ENCODE measurements around the gene ZNF329. TPM values are rescaled to one million over a fixed set of nuclear protein-coding genes. Genes with fewer than 3 reads are reported as not detected.
"Not testable (repeated sequence)": the region's sequence is repeated elsewhere in the genome, so short reads cannot be mapped to it uniquely, and the experiment has no call there.

The ZNF329 gene
- total RNA-seq, 1 donor from 2014 or later = 9.2 TPM

DNA sequence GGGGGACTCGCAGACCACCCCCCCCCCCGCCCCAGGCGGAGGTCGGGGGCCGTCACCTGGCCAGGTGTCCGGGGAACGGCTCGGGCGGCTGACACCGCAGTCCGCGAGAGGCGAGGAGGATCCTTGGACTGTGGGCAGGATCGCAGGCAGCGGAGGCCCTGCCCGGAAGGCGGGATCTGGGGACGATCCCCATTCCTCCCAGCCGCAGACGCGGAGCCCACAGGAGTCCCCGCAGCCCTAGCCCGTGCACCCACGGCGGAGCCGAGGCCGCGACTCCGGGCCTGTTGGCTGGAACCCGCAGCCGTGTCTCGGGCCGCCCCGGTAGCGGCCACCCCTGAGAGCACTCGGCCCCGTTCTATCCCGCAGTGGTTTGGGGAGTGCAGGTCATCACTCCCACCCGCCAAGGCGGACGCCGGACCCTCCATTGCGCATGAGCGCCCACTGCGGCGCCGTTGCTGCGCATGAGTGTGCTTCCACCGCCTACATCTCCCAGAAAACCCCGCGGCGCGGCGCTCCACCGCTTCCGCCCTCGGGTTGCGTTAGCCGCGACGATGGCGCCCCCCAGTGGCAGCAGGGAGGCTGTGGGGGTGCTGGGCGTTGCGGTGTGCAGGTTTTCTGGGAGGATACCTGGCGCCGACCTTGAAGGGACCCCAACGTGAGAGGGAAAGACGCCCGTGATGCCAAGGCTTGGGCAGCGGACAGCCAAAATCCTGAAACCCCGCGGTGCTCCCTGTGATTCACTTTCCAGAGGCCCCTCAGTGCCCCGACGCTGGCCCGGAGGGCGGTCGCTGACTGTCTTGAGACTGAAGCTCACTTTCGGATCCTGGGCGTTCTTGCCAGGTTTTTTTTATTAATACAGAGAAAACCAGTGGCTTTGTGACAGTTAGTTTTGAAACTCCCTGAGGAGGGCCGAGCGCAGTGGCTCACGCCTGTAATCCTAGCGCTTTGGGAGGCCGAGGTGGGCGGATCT lies 4.4 kb upstream of the ZNF329 start:
- H3K36me3 Mint-ChIP-seq (ENCODE audit: low read depth) = peaks cover 10% of the 10 kb centered on the region
- peak overlapping the region; percentile 84 for H3K4me3 Mint-ChIP-seq (ENCODE audit: unreplicated experiment)
- H3K27me3 Mint-ChIP-seq (ENCODE audit: low read depth) = no peaks in the 10 kb centered on the region
- TF ChIP-seq, protein P1, sequence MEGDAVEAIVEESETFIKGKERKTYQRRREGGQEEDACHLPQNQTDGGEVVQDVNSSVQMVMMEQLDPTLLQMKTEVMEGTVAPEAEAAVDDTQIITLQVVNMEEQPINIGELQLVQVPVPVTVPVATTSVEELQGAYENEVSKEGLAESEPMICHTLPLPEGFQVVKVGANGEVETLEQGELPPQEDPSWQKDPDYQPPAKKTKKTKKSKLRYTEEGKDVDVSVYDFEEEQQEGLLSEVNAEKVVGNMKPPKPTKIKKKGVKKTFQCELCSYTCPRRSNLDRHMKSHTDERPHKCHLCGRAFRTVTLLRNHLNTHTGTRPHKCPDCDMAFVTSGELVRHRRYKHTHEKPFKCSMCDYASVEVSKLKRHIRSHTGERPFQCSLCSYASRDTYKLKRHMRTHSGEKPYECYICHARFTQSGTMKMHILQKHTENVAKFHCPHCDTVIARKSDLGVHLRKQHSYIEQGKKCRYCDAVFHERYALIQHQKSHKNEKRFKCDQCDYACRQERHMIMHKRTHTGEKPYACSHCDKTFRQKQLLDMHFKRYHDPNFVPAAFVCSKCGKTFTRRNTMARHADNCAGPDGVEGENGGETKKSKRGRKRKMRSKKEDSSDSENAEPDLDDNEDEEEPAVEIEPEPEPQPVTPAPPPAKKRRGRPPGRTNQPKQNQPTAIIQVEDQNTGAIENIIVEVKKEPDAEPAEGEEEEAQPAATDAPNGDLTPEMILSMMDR (IDR thresholded peaks at IDR 0.05) = peak; percentile 99
- peak overlapping the region; percentile 91 for H3K27ac Mint-ChIP-seq (ENCODE audit: unreplicated experiment)
- peak; percentile 98 for DNase-seq (ENCODE audit: low spot score)
- peaks cover 5% of the 10 kb centered on the region for H3K9me3 Mint-ChIP-seq (ENCODE audit: low read depth)
- H3K4me1 Mint-ChIP-seq (ENCODE audit: low read depth) = peaks cover 18% of the 10 kb centered on the region

DNA sequence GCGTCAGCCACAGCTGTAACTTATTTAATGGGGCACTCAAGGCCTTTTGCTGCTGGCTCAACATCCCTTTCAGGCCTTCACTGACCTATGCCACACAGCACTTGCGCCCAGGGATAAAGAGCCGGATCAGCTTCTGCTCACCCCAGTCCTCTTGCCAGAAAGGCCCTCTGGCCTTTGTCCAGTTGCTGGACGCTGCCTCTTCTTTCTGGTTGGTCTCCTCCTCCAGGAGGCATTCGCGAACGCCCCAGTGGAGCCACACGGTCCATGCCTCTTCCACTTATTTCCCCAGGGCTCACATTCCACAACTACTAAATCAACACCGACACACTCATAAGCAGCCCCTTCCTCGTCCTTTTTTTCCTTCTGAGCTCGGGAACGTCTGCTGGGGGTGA lies 3.7 kb upstream of the ZNF329 start:
- Mint-ChIP-seq H3K9me3 (ENCODE audit: low read depth) (peaks cover 11% of the 10 kb centered on the region), H3K27me3 (ENCODE audit: low read depth) (no peaks in the 10 kb centered on the region), H3K27ac (ENCODE audit: unreplicated experiment) (peak overlapping the region; percentile 91), H3K36me3 (ENCODE audit: low read depth) (peaks cover 15% of the 10 kb centered on the region), H3K4me1 (ENCODE audit: low read depth) (peaks cover 25% of the 10 kb centered on the region), H3K4me3 (ENCODE audit: unreplicated experiment) (peak overlapping the region; percentile 84)
- TF ChIP-seq, protein P1 (IDR thresholded peaks at IDR 0.05) = no peak
- DNase-seq (ENCODE audit: low spot score) = no peak

DNA sequence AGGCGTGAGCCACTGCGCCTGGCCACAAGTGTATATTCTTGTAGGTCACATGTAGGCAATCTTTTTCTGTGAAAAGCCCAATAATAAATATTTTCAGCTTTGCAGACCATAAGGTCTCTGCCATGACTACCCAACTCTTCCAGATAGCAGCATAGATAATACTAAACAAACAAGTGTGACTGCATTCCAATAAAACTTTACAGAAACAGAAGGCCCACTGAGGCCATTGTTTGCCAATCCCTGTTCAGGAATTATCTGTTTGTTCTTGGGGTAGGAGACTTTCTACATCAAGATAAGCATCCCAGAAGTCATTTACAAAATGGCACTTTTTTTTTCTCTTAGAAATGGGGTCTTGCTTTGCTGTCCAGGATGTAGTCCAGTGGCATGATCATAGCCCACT lies 2.8 kb upstream of the ZNF329 start:
- Mint-ChIP-seq H3K9me3 (ENCODE audit: low read depth) (peaks cover 15% of the 10 kb centered on the region), H3K4me3 (ENCODE audit: unreplicated experiment) (no peak overlapping the region), H3K27ac (ENCODE audit: unreplicated experiment) (no peak overlapping the region)

DNA sequence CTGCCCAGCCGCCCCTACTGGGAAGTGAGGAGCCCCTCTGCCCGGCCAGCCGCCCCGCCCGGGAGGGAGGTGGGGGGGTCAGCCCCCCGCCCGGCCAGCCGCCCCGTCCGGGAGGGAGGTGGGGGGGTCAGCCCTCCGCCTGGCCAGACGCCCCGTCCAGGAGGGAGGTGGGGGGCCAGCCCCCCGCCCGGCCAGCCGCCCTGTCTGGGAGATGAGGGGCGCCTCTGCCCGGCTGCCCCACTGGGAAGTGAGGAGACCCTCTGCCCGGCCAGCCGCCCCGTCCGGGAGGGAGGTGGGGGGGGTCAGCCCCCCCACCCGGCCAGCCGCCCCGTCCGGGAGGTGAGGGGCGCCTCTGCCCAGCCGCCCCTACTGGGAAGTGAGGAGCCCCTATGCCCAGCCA lies 3.1 kb downstream of the ZNF329 start:
- not testable (repeated sequence) for DNase-seq (ENCODE audit: low spot score); H3K27me3 Mint-ChIP-seq (ENCODE audit: low read depth); H3K4me3 Mint-ChIP-seq (ENCODE audit: unreplicated experiment); H3K27ac Mint-ChIP-seq (ENCODE audit: unreplicated experiment)
- peaks cover 30% of the 10 kb centered on the region for H3K36me3 Mint-ChIP-seq (ENCODE audit: low read depth)
- H3K4me1 Mint-ChIP-seq (ENCODE audit: low read depth) = peaks cover 14% of the 10 kb centered on the region
- peaks cover 28% of the 10 kb centered on the region for H3K9me3 Mint-ChIP-seq (ENCODE audit: low read depth)

More for the DNA sequence above, 2.8 kb upstream of the ZNF329 start:
- Mint-ChIP-seq H3K4me1 (ENCODE audit: low read depth) (peaks cover 26% of the 10 kb centered on the region), H3K36me3 (ENCODE audit: low read depth) (peaks cover 16% of the 10 kb centered on the region), H3K27me3 (ENCODE audit: low read depth) (no peaks in the 10 kb centered on the region)
- DNase-seq (ENCODE audit: low spot score) = no peak
- TF ChIP-seq, protein P1 (IDR thresholded peaks at IDR 0.05) = no peak

DNA sequence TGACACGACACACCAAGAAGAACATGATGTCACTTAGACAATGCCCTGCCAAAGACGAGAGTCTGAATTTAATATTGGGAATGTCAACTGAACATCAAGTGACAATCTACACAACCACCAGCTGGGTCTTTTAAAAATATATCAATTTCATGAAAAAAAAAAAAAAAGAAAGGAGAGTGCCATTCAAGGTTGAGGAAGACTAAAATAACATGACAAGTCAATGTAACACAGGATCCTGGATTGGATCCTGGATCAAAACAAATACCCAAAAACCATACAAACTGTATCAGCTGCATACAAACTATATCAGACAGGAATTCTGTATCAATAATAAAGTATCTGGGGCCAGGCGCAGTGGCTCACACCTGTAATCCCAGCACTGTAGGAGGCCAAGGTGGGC lies 4.7 kb downstream of the ZNF329 start:
- peaks cover 34% of the 10 kb centered on the region for H3K36me3 Mint-ChIP-seq (ENCODE audit: low read depth)
- peaks cover 30% of the 10 kb centered on the region for H3K9me3 Mint-ChIP-seq (ENCODE audit: low read depth)
- H3K27ac Mint-ChIP-seq (ENCODE audit: unreplicated experiment) = no peak overlapping the region
- TF ChIP-seq, protein P1 (IDR thresholded peaks at IDR 0.05) = no peak
- no peaks in the 10 kb centered on the region for H3K27me3 Mint-ChIP-seq (ENCODE audit: low read depth)
- DNase-seq (ENCODE audit: low spot score) = no peak
- peaks cover 11% of the 10 kb centered on the region for H3K4me1 Mint-ChIP-seq (ENCODE audit: low read depth)
- no peak overlapping the region for H3K4me3 Mint-ChIP-seq (ENCODE audit: unreplicated experiment)
